Pancreas (tissue), 10 donors: Measurements from ENCODE around the gene NES. TPM values are rescaled to one million over a fixed set of nuclear protein-coding genes. Genes with fewer than 3 reads are reported as not detected.

Source experiments
- ATAC-seq, 4 donors: fragments of 200-7000 bp; cut with Tn5 transposase; one replicate each; pipeline versions ENCODE4 v1.8.0 to v1.9.1; 2020; ENCODE audit warnings: mild to moderate bottlenecking in 4 of 4, moderate library complexity in 4 of 4
- DNase-seq, 6 donors: peaks; one replicate each; pipeline ENCODE4 v3.0.0-alpha.2; 2020
- FAIRE-seq: peaks from 2 replicates; lab custom pipeline; 2012; peaks lifted over from hg19 to GRCh38; lab: Jason Lieb, UNC
- H3K27ac ChIP-seq, 4 donors: fragments of 200-600 bp; sonication (generic); 1 replicate in 3 of 4; 2 replicates in 1 of 4; pipeline versions ENCODE4 v1.5.0 to v1.8.0; 2020
- H3K27me3 ChIP-seq, 4 donors: fragments of 200-600 bp; one replicate each; pipeline ENCODE4 v1.8.0; 2021
- H3K36me3 ChIP-seq, 3 donors: fragments of 200-600 bp; sonication (generic) in 1 of 3; one replicate each; pipeline versions ENCODE4 v1.5.0 to v1.8.0; 2020 to 2021
- H3K4me1 ChIP-seq, 3 donors: fragments of 200-600 bp; one replicate each; pipeline ENCODE4 v1.8.0; 2021
- H3K4me3 ChIP-seq, 4 donors: fragments of 200-600 bp; sonication (generic) in 2 of 4; one replicate each; pipeline versions ENCODE4 v1.5.0 to v1.8.0; 2020 to 2021
- H3K9me3 ChIP-seq, 4 donors: fragments of 200-600 bp; one replicate each; pipeline ENCODE4 v1.8.0; 2021
- CTCF ChIP-seq, 4 donors: fragments of 200-600 bp; sonication (generic) in 3 of 4; IDR thresholded peaks; one replicate each; pipeline versions ENCODE4 v1.5.0 to v1.8.0; 2021; ENCODE audit warnings: antibody characterized with exemption in 4 of 4
- WGBS, 2 donors: extraction: QIAGEN DNeasy Blood & Tissue Kit; methylation state at CpG; one replicate each; pipeline ENCODE4 v1.1.7; 2013; 5-methylcytosine and 5-hydroxymethylcytosine counted together
- intact Hi-C, 3 donors: fragments of 100-400 bp; cut with DNase I; formaldehyde crosslinking; loops; one replicate each; pipeline versions ENCODE4 v1.11.1 to v1.14.2; 2022
- polyA plus RNA-seq, 2 donors: library from polyadenylated mRNA; stranded (reverse); fragments of 200-250 nt; gene quantifications; one replicate each; pipeline ENCODE4 v1.2.3, GENCODE V29; 2013
- total RNA-seq, 6 donors: library from RNA; stranded (reverse); fragmentation: NEBNext Ultra II Directional in 4 of 6; extraction: Animal tissue kit (Norgen Biotek cat#: 25700) in 4 of 6; gene quantifications; one replicate each; pipeline versions ENCODE4 v1.2.1 to v1.2.4, GENCODE V29; 2021 to 2023
- donor health status: healthy with polysubstance abuse.
- donor health status: DM: no; HTN: no; CAD: no; lungs with moderate emphysema.
- donor health status: DM: no; HTN: no; CAD: no.
- donor health status: control.
- donor health status: control.
- donor health status: Bipolar disorder and iron deficiency.
- donor health status: DM: yes; HTN: yes; CAD: no.
- donor health status: DM: no; HTN: no; CAD: no.
- donor health status: DM: no; HTN: no; CAD: no.
- donor health status: DM: yes; HTN: yes; CAD: no.

NES gene
- total and polyA plus RNA-seq, 8 donors: 1.1 to 7.6 (median 3.7) TPM

GRCh38 chr1:156652131-156652991 is 24.8 kb downstream of the NES start:
- H3K9me3 ChIP-seq: no peaks in the 10 kb centered on the region
- FAIRE-seq (no peak), ATAC-seq (peak in 3 of 4 donors; percentile 34 to 74 (median 57)), DNase-seq (peak in 1 of 6 donors; percentile 61)
- TF ChIP-seq CTCF (IDR thresholded peaks at IDR 0.05): no peak
- peaks cover 0 to 6% (median 0%) of the 10 kb centered on the region in 4 donors for H3K27me3 ChIP-seq
- peaks cover 0 to 4% (median 4%) of the 10 kb centered on the region in 3 donors for H3K4me1 ChIP-seq
- no peak overlapping the region for H3K4me3 ChIP-seq
- intact Hi-C loops: no loop called here
- WGBS, 2 donors: 42 to 46% methylated on average over 16 of the region's 16 CpGs
- H3K36me3 ChIP-seq: no peaks in the 10 kb centered on the region
- H3K27ac ChIP-seq: no peak overlapping the region

DNA sequence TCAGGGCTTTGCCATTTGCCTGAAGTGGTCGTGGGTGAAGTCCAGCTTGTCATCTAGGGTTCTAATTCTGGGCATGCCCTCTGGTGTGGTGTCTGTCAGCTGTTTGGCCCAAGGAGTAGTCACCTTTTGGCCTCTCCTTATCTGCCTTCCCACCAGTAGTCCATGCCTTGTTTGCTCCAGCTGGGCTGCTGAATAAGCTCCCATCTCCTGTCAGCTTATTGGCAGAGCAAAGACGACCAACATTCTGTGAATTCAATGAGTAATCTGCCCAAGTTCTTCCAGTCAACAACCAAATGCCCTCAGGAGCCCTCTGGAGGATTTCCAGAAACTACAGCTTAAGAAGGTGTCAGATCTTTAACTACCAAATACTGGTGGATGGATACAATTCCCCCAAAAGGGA is 28.3 kb downstream of the NES start:
- no peaks in the 10 kb centered on the region for H3K4me1 ChIP-seq
- H3K27ac ChIP-seq: no peak overlapping the region
- H3K4me3 ChIP-seq: no peak overlapping the region
- H3K27me3 ChIP-seq: peaks cover 0 to 7% (median 3%) of the 10 kb centered on the region in 4 donors
- intact Hi-C loops: no loop called here
- ATAC-seq (peak; percentile 50 to 89 (median 74)), FAIRE-seq (no peak), DNase-seq (peak in 2 of 6 donors; percentile 54 to 70)
- TF ChIP-seq CTCF (IDR thresholded peaks at IDR 0.05): no peak
- 9 to 14% methylated on average over 2 of the region's 2 CpGs for WGBS, 2 donors
- H3K36me3 ChIP-seq: no peaks in the 10 kb centered on the region
- H3K9me3 ChIP-seq: no peaks in the 10 kb centered on the region

- no peaks in the 10 kb centered on the region for H3K36me3 ChIP-seq
- DNase-seq: no peak
- H3K27ac ChIP-seq: no peak overlapping the region
- FAIRE-seq: no peak
- ATAC-seq: no peak
- 76 to 83% methylated on average over 10 of the region's 10 CpGs for WGBS, 2 donors
- no peaks in the 10 kb centered on the region for H3K9me3 ChIP-seq
- intact Hi-C loops: no loop called here
- H3K4me1 ChIP-seq: no peaks in the 10 kb centered on the region
- TF ChIP-seq CTCF (IDR thresholded peaks at IDR 0.05): no peak
- no peak overlapping the region for H3K4me3 ChIP-seq
- peaks cover 0 to 7% (median 3%) of the 10 kb centered on the region in 4 donors for H3K27me3 ChIP-seq
Measured at GRCh38 chr1:156648496-156648895, 28.7 kb downstream of the NES start.

DNA sequence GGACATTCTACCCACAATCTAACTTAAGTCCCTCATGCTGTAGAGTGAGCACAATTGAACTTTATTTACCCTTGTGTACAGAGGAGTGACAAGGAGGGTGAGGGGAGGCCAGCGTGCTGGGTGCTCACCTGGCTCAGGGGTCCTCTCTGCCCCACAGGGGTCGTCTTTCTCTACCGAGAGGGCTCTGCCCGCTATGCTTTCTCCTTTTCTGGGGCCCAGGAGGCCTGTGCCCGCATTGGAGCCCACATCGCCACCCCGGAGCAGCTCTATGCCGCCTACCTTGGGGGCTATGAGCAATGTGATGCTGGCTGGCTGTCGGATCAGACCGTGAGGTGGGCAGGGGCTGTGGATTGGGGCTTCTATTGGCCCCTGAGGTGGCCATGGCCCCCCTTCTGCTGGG is 29.9 kb downstream of the NES start:
- H3K36me3 ChIP-seq: no peaks in the 10 kb centered on the region
- intact Hi-C loops: no loop called here
- H3K4me3 ChIP-seq: no peak overlapping the region
- peaks cover 0 to 10% (median 3%) of the 10 kb centered on the region in 4 donors for H3K27me3 ChIP-seq
- 80 to 82% methylated on average over 10 of the region's 10 CpGs for WGBS, 2 donors
- no peak overlapping the region for H3K27ac ChIP-seq
- DNase-seq (no peak), ATAC-seq (no peak), FAIRE-seq (no peak)
- no peak for TF ChIP-seq CTCF (IDR thresholded peaks at IDR 0.05)
- H3K4me1 ChIP-seq: no peaks in the 10 kb centered on the region
- H3K9me3 ChIP-seq: no peaks in the 10 kb centered on the region

DNA sequence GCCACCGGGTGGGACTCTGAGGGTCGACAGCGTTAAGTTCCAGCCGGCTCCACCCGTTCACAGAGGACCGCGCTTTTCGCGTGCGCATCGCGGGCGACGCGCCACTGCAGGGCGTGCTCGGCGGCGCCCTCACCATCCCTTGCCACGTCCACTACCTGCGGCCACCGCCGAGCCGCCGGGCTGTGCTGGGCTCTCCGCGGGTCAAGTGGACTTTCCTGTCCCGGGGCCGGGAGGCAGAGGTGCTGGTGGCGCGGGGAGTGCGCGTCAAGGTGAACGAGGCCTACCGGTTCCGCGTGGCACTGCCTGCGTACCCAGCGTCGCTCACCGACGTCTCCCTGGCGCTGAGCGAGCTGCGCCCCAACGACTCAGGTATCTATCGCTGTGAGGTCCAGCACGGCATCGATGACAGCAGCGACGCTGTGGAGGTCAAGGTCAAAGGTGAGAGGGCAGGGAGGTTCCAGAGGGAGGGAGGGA is 30.4 kb downstream of the NES start:
- DNase-seq: no peak
- FAIRE-seq: no peak
- Histone ChIP-seq H3K9me3 (no peaks in the 10 kb centered on the region), H3K36me3 (no peaks in the 10 kb centered on the region), H3K27ac (no peak overlapping the region), H3K4me1 (peaks cover 5% of the 10 kb centered on the region in 3 donors), H3K27me3 (peaks cover 0 to 15% (median 3%) of the 10 kb centered on the region in 4 donors), H3K4me3 (no peak overlapping the region)
- TF ChIP-seq CTCF (IDR thresholded peaks at IDR 0.05): no peak
- ATAC-seq: no peak
- 17 to 22% methylated on average over 45 to 51 of the region's 51 CpGs for WGBS, 2 donors
- intact Hi-C loops: no loop called here
